ENCODE data around the gene LENG9. TPM values are rescaled to one million over a fixed set of nuclear protein-coding genes. Genes with fewer than 3 reads are reported as not detected.
A peak's percentile ranks its signal among the peaks of the same experiment; 100 is the strongest.

LENG9 gene
- total and polyA plus RNA-seq, 2 of the 13 experiments (the other 11 are each of a cell fraction or from before 2014, with no cell fraction given) = 0.75 to 2.9 TPM

- no peak for TF ChIP-seq ZNF124 (CRISPR knock-in tag; IDR thresholded peaks at IDR 0.05)
- TF ChIP-seq ZIK1 (CRISPR knock-in tag; IDR thresholded peaks at IDR 0.05; ENCODE audit: borderline replicate concordance, low read depth) = no peak
- peak; percentile 13; the same call in 1 of the 2 replicates for TF ChIP-seq HCFC1 (IDR thresholded peaks at IDR 0.05; ENCODE audit: low read depth, low read length)
- TF ChIP-seq ZBTB21 (CRISPR knock-in tag; IDR thresholded peaks at IDR 0.05) = no peak
- TF ChIP-seq PRPF4 (IDR thresholded peaks at IDR 0.05; ENCODE audit: low read depth, low read length, poor library complexity, severe bottlenecking) = no peak
- no peak for TF ChIP-seq EP300 (IDR thresholded peaks at IDR 0.05; ENCODE audit: low read depth in 2 of 2, low read length in 2 of 2)
- no peak for TF ChIP-seq EP300 (CRISPR knock-in tag; IDR thresholded peaks at IDR 0.05; ENCODE audit: borderline replicate concordance)
- peak; percentile 92; the same call in 1 of the 2 replicates for TF ChIP-seq MEIS1 (CRISPR knock-in tag; IDR thresholded peaks at IDR 0.05; ENCODE audit: borderline replicate concordance)
- TF ChIP-seq ZNF646 (CRISPR knock-in tag; IDR thresholded peaks at IDR 0.05) = no peak
- TF ChIP-seq PAF1 (CRISPR knock-in tag; IDR thresholded peaks at IDR 0.05) = no peak
- TF ChIP-seq ZNF143 (CRISPR knock-in tag; IDR thresholded peaks at IDR 0.05) = no peak
- TF ChIP-seq ZSCAN30 (CRISPR knock-in tag; IDR thresholded peaks at IDR 0.05) = no peak
- no peak for TF ChIP-seq ZBTB39 (CRISPR knock-in tag; IDR thresholded peaks at IDR 0.05)
- no peak for TF ChIP-seq SRSF9 (IDR thresholded peaks at IDR 0.05; ENCODE audit: borderline replicate concordance, insufficient read depth, low read depth, low read length, poor library complexity, severe bottlenecking)
- 0 out of 2 replicates have a peak, but pooled peaks have one; percentile 16 for TF ChIP-seq ZNF691 (CRISPR knock-in tag; IDR thresholded peaks at IDR 0.05; ENCODE audit: borderline replicate concordance, low read depth)
- TF ChIP-seq HIC2 (CRISPR knock-in tag; IDR thresholded peaks at IDR 0.05; ENCODE audit: low read depth) = no peak
- TF ChIP-seq TEAD2 (CRISPR knock-in tag; IDR thresholded peaks at IDR 0.05) = no peak
Measured at GRCh38 chr19:54464630-54465425, 1.2 kb upstream of the LENG9 start (continued).

All from HepG2 (cell line).